Activated T-helper 1 cell treated with anti-CD3 and anti-CD28 coated beads, Interleukin-2, amount 50 U/mL, for 16 hours (primary cell): ENCODE measurements around the gene STAC.

Source experiments
- DNase-seq, 2 donors: peaks; one replicate each; pipeline ENCODE4 v3.0.0-alpha.2; 2020; ENCODE audit warnings: low read depth in 1 of 2, low spot score in 1 of 2

The STAC gene, protein sequence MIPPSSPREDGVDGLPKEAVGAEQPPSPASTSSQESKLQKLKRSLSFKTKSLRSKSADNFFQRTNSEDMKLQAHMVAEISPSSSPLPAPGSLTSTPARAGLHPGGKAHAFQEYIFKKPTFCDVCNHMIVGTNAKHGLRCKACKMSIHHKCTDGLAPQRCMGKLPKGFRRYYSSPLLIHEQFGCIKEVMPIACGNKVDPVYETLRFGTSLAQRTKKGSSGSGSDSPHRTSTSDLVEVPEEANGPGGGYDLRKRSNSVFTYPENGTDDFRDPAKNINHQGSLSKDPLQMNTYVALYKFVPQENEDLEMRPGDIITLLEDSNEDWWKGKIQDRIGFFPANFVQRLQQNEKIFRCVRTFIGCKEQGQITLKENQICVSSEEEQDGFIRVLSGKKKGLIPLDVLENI

DNA sequence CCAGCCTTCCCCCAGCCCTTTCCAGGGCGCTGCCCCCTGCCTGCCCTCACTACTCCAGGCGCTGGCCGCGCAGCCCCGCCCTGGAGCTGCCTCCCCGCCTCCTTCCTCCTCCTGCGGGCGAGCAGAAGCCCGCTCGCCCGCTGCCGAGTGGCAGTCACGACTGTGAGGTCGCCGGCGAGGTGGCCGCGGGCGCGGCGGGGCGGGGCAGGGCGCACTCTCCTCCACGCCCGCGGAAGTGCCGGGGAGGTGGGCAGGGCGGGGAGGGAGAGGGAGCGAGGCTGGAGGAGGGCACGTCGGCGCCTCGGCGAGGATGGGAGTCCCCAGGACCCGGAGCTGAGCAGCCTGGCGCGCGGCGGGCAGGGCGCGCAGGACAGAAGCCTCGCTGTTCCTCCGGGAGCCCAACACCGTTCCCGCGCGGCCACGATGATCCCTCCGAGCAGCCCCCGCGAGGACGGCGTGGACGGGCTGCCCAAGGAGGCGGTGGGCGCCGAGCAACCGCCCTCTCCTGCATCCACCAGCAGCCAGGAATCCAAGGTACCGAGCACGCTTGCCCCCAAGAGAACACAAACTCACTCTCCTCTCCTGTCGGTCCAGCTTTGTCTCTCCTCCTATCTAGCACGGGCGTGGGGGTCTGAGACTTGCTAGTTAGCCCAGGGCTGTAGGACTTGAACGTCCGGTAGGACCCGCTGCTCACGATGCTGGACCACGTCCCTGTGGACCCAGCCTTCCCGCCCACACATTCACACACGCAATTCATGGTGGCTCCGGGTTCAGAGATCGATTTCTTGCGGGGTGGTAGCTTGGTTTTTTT is at the start of gene STAC:
Gene STAC (plus strand): TSS at position 284 of the 811 bp plus-strand sequence. CDS start 140 bp downstream, at position 424.
- no peak for DNase-seq

DNA sequence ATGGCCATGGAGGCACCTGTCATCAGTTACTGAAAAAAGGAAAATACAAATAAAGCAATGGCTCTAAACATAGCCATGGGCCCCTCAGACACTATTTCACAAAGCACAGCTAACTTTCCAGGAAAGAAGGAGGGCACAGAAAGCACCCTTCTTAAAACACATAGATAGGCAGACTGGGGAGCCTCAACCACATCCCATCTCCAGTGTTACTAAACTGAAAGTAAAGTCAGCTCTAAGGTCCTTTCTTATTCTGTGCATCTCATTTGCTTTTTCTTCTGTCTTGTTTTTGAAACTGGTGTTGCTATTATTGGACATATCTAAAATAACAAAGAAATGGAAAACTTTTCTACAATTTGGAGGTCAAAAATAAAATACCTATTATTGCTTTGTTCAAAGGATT is 48.2 kb upstream of the STAC start:
- DNase-seq: no peak

DNA sequence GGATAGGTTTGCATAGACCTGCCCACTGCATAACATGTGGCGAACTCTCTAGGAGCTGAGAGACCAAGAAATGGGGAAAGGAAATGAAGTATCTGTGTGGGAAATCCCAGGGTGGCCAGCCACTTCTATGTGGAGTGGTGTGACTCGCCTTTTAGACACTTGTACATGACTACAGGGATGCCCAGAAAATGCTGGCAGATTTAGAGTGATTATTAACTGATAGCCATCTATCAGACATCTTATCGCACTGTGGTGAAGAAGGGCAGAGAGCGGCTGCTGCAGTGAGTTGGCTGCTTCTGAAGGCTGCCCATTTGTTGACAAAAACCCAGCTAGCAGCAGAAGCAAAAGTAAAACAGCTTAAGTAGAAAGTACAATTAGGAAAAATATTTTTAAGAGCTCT is 18.1 kb upstream of the STAC start:
- DNase-seq: no peak

DNA sequence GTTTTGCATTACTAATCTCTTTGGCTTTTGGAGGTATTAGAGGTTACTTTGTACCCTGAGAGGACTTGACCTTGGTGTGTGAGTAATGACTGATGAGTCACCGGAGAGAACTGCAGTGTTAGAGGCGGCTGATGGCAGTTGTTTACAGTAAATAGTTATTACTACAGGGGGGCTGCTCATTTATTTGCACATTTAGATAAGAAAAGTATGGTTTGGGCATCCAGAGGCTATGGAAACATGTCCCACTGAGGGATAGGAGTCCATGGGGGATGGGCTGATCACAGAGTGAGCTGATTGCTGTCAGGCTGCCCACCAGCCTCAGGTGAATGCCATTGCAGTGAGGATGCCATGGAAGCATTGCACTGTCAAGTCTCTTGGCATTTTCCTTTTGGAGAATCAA is 17.3 kb upstream of the STAC start:
- no peak for DNase-seq

DNA sequence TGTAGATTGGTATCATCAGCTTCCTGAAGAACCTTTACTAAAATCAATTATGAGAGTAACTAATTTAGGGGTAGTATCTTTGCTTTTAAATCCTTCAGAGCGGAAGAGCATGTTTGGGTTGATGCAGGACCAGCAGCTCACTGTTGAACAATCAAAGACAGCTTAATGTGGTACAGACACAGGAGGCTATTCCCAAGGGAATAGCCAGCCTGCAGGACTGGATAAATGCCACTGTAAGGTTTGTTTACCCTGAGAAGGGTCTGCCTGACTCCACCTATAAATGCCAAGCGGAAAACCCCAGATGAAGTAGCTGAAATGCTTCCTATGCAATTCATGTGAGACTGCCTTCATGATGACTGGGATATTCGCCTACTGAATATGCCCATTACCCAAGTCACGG is 16.0 kb upstream of the STAC start:
- DNase-seq: no peak

DNA sequence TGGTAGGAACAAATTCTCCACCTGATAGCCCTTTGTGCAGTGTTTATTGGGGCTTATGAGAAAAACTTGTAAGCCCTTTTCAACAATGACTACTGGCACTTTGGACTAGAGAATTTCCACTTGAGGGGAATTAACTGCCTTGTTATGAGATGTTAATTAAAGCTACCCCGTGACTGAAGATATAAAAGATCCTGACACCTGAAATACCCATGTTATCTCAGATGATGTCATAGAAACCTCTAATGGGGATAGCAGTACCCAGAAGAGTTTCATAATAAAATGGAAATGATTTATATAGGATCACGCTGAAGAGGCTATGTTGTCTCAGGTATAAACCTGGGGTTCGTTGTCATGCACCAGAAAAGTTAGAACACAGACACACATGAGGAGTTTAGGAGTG is 14.5 kb upstream of the STAC start:
- DNase-seq: no peak

DNA sequence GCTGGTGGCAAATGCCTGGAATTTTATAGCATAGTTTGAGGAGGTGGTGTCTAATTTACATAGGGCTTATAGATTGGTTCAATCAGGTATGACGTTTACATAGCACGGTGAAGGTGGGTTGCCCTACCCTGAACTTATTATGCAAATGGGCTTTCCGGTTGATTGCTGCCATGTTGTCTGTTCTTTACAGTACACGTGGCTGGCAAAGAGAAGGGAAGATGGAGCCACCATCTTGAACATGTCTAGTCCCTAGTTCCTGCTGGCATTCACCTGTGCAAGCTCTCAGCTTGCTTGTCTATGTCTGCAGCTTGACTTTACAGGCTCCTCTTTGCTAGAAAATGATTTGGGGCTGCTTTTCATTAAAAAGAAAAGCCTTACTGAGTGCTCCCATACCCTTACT is 14.0 kb upstream of the STAC start:
- DNase-seq: no peak

DNA sequence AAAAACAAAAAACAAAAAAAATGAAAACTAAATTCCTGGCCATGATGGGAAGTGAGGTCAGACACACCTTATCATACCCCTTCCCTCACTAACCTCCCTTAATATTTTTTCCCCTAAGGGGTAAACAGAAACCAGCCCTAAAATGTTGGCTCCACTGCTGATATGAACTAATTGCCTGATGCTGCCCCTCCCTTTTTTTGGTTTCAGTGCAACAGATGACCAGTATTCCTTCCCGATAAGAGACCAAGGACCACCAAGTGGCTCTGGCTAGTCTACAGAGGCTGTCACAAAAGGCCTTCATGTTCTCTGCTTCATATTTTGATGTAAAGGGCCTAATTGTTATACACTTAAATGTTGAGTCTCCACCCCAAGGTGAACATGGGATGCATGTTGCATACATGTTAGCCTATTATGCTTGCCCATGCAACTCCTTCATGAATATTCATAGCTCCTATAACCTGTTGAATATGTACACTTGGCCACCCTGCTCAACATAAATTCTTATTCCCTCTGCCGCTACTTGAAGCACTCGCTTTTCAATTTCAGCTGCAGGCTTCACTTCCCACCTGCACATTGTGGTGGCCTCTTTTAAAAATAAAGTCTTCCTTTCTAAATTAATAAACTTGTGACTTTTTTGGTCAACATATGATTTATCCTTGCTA is 12.3 kb upstream of the STAC start:
- DNase-seq: no peak

DNA sequence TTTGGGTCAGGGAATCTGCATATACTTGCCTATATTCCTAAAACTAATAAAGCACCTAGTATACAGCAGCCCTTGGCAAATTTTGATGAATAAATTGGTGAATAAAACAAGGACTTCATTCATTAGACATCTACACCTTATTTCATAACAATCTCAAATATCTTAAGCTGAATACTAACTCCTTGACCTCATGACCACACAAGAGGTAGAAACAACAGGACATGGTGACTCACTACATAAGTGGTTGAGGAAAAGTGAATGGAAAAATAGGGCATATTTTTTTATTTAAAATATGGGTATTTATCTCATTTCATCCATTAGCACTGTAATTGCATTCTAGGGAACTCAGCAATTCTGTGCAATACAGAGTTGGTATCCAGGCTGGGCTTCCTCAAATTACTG is 7.8 kb upstream of the STAC start:
- DNase-seq: no peak

DNA sequence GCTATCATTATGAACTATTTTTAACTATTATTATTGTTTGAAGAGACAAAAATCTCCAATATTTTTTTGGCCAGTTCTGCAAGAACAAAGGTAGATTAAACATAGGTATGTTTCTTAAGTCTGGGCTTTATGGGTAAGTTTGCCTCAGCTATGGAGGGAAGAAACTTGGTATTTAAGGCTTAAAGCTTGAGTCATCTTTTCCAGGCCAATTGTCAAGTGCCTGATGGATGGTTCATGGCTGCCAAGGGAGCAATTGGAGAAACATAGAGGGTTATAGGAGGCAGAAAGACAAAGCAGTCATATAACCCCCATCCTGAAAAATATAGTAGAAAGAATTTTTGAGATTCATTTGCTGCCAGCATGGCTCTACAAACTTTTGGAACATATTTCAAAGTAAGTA is 7.2 kb upstream of the STAC start:
- no peak for DNase-seq

DNA sequence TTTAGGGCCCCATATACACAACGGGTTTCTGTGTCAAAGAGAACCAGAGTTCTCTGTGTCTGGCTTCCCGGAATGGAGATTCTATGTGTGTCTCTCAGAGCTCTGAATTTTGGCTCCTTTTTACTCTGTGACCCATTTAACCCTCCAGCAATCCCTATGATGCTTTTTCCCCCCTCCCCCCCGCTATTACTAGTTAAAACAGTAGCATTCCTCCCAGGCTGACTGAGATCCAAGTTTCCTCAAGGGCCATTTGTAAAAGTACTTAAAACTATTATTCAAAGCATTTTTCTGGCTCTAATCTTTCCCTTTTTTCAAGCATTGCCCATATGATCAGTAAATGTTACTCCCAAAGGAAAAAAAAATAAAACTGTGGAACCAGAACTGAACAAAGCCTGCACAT is 6.6 kb upstream of the STAC start:
- DNase-seq: no peak

DNA sequence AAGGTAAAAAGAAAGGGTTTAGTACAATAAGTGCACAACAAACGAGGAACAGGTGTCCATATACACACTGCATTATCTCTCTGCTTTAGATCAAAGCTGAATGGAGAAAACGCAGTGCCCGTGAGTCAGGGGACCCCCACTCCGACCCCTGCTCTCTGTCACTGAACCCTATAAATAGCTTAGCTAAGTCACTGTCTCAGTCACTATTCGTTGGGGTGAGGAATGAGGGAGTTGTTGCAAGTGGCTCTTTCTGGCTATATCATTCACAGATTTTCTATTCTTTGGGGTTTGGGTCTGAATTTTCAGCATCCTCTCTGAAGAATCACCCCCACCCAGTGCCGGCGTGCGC is 458 bp upstream of the STAC start:
- DNase-seq: no peak

DNA sequence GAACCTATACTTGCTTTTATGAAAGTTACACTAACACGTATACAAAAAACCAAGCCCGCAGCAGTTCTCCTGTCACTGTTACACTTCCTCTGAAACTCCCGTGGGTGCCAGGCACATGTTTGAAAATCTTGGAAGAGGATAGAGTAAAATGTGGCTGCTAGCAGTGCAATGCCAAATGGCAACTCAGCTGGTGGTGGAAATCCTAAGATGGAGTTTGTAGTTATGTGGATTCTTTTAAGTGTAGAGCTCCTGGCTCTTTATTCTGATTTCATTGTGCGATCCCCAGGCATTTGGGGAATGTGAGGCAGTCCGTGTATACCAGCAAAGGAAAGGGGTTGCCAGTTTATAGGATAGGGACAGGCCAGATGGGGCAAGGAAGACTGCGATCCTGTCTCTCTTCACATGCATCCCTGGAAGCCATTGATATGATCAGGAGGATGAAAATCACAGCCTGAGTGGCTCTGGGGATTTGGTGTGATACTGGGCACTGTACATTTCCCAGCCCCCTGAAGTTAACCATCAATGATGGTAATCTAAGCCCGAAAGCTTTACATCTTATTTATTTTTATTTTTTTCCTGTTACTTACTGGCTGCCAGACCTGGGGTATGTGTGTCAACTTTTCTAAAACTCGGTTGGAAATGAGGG is 1.1 kb downstream of the STAC start:
- DNase-seq: no peak

DNA sequence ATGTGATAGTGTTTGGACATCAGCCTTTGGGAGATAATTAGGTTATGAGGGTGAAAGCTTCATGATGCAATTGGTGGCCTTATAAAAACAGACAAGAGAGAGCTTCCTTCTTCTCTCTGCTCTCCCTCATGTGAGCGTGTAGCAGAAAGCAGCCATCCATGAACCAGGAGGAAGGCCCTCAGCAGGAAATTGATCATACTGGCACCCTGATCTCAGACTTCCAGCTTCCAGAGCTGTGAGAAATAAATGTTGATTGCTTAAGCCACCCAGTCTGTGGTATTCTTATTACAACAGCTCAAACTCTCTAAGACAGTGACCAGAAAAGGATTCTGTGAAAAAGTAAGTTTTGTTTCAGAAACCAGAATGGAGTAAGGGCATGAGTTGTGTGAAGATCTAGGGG is 13.3 kb downstream of the STAC start:
- no peak for DNase-seq

DNA sequence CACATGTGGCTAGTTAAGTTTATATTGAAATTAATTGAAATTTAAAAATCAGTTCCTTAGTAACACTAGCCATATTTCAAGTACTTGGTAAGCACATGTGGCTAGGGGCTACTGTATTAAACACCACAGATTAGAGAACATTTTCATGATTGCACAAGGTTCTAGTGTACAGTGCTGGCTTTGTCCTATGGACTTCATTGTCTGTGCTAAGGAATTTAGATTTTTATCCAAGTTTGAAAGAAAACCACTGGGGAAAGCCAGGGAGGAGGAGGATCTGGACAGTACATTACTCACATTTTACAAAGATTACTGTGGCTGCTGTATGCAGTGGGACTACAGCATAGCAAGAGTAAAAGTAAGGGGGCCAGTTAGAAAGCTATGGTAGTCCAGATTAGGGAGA is 13.9 kb downstream of the STAC start:
- no peak for DNase-seq

DNA sequence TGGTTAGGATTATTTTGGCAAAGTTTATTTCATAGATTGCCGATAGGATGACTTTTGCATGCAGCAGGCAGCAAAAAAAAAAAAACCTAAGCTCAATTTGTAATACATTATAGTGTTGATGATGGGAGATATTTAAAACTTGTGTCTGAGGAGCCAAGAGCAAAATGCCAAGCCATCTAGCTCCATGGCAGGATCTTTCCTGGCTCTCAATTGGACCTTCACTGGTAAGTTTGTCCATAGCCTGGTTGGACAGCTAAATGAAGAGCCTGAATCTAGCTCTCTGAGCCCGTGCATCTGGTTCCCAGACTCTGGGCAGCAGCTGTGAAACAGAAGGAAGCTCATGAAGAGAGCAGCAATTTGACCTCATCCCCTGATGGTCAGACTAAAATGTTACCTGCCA is 17.5 kb downstream of the STAC start:
- DNase-seq: no peak

DNA sequence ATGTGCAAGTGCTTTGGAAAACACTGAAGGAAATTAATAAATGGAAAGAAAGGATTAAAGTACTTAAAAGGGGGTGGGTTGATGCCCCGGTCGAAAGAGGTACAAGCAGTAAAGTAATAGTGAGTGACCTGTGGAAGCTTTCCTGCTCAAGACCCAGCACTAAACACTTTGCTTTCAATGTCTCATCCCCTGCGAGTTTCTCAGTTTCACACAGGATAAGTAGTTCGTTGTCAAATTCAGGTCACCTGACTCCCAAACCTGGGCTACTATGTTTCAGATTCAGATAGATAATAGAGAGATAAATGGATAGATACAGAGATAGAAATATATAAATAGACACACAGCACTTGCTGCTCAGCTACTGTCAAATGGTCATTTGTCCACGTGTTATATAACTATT is 19.6 kb downstream of the STAC start:
- DNase-seq: no peak

DNA sequence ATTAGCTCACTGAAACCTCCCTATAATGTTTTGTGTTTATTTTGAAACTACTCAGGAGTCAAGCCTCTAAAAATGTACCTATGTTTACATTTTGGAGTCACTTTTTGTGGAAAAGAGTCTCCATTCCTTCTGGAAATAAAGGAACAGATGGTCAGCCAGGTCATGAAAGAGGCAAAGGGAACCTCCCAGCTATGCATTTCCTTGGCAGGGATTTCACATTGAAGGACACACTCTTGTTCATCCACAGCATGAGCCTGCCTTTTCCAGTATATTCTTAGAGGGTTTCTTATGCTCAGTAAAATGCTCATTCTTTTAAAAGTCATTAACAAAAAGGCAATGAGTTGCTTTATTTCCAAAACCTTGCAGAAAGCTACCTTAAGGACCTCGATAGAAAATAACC is 20.8 kb downstream of the STAC start:
- no peak for DNase-seq

DNA sequence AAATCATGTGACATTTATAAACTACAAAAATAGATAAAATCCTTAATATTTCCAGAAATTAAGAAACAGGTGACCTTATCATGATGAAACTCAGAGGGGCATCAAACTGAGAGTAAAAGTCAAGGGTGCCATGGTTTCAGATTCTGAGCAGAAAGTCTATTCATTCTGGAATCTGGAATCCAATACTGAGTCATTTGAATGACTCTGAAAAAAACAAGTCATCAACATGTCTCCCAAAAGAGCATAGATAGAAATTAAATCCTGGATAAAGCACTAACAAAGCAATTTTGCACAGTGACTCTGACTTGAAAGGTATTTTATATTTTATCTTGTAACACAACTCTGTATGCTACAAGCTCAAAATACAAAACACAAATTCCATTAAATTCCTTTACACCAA is 23.4 kb downstream of the STAC start:
- DNase-seq: no peak

DNA sequence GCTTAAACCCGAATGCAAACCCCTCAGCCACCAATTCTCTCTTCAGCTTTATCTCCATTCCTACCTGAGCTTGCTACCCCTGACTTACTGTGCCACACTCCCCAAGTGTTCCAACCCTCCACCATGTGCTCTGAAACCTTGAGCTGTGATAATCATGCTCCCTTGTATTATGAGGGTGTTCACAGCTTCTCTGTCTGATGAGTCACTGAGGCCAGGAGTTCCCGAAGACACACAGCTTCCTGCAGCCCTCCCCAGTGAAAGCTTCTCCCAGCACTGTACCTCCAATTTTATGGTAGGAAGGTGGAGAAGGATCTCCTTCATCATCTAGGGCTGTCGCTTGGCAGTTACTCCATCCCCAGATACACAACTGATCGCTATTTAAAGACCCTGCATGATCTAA is 24.9 kb downstream of the STAC start:
- DNase-seq: no peak

DNA sequence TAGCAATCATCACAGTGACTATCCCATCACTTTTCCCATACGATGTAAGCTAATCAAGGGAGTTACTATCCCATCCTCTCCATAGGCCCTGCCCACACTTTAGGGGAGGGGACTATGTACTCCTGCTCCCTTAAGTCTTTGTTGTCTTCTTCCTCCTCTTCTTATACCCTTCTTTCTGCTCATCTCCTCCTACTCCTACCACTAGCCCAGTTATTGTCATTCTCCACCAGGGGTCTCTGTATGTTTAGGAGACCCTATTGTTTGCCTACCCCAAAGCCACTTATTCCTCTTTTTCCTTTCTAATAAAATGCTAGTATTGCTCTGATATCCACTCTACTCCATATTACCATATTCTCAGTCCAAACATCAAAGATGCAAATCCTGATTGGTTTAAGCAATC is 27.8 kb downstream of the STAC start:
- no peak for DNase-seq

DNA sequence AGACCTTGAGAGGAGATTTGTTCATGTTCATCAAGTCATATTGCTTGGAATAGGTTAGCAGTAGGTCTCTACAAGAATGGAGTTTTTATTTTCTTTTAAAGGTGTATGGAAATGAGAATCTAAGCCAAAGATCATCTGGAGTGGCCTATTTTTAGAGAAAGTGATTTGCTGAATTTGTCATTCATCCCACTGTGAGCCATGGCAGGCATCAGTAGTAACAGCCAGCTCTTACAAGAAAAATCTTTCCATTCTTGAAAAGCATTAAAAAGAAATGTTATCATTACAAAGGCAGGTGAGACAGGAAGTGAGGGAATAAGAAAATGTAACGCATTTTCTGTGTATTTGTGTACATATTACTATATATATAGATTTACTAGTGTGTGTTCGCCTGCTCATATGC is 29.6 kb downstream of the STAC start:
- DNase-seq: no peak
